Measurements from ENCODE around the gene SMIM32. TPM values are rescaled to one million over a fixed set of nuclear protein-coding genes. Genes with fewer than 3 reads are reported as not detected.

The SMIM32 gene
- not detected for total RNA-seq

- DNase-seq (ENCODE audit: low spot score), result no peak
- ATAC-seq, result no peak
- intact Hi-C loops (cut with DNase I), result no loop called here
These were observed at the start of gene SMIM32 for GRCh38 chr5:136192526-136193321. TSS of gene SMIM32 (minus strand) at chr5:136193162. CDS start at chr5:136192524, 638 bp downstream.

GRCh38 chr5:136242611-136243010 is 49.6 kb upstream of the SMIM32 start:
- ATAC-seq, result no peak
- intact Hi-C loops (cut with DNase I), result no loop called here
- DNase-seq (ENCODE audit: low spot score), result no peak

- DNase-seq (ENCODE audit: low spot score) (no peak), ATAC-seq (no peak)
- intact Hi-C loops (cut with DNase I), result no loop called here
These were observed 49.2 kb upstream of the SMIM32 start for GRCh38 chr5:136242136-136242535.

DNA sequence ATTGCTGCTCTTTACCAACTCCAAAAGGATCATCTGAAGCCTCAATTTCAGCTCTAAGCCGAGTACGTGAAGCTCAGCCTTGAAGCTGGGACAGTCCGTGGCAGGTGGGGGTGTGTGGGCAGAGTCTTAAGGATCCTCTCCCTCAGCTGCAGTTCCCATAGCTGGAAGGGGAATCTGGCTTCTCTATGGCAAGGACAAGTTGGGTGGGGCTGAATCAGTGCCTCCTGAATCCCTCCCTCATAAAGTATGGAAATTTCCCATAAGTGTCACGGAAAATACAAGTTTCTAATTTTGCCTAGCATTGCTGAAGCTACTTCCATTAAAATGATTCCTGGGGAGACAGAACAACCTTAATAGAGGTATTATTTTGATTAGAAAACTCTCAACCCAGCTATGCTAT is 47.9 kb upstream of the SMIM32 start:
- intact Hi-C loops (cut with DNase I), result no loop called here
- no peak for ATAC-seq
- DNase-seq (ENCODE audit: low spot score), result no peak

DNA sequence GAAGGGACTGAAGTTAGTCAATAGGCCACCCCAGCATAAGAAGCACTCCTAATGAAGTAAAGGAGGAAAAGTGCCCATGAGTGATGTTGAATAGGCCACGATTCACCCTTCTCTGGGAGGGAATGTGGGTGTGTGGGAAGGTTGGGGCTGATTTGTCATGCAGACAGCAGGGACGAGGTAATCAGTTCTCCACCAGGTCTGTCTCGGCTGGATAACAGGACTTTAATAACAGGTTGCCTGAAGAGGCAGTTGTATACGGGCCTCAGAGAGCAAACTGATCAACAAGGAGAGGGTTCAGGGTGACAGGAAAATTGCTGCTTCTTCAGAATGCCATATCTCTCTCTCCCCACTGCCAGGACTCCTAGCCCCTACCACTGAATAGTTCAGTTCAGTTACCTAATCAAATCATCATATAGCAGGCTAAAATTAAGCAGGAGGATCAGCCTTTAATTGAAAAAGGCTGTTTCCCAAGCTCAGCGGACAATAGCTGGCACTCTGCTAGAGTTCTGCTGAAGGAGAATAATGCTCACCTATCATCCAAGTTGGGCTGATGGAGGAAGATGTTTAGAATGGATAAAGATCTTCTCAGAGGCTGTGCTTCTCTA is 43.6 kb upstream of the SMIM32 start:
- ATAC-seq (no peak), DNase-seq (ENCODE audit: low spot score) (no peak)
- intact Hi-C loops (cut with DNase I), result no loop called here

DNA sequence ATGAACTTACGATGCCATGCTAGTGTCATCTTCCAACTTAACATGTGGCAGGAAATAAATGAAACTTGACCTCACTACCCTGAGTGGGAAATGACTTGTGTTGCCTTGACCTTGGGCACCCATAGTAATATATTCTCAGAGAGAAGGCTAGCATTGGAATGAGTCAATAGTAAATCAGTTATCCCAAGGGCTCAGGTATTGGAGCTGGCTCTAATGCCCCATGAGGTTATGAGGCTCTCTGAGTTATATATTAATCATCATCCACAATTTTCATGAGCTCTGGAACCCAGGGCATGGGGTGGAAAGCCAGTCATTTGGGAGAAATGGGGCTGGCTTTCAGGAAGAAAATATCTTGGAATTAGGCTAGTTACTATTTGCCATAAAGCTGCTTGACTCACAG is 42.4 kb upstream of the SMIM32 start:
- ATAC-seq (no peak), DNase-seq (ENCODE audit: low spot score) (no peak)
- intact Hi-C loops (cut with DNase I), result no loop called here

- DNase-seq (ENCODE audit: low spot score) (no peak), ATAC-seq (no peak)
- intact Hi-C loops (cut with DNase I), result no loop called here
These were observed 39.4 kb upstream of the SMIM32 start for GRCh38 chr5:136232316-136232715.

DNA sequence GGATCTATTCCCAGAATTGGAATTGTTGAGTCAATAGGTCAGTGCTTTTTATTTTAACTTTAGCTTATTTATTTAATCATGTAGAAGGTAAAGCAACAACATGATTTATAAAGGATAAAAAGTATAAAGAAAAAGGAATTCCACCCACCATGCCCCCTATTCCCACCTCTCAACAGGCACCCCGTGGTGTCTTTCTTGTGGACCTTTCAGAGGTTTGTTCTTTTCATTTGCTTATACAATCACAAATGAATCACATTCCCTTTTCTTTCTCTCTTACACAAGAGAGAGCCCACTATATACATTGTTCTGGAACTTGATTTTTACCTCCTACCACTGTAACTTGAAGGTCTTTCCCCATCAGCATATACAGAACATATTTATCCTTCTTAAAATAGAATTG is 37.2 kb upstream of the SMIM32 start:
- intact Hi-C loops (cut with DNase I), result no loop called here
- DNase-seq (ENCODE audit: low spot score) (no peak), ATAC-seq (no peak)

- no peak for DNase-seq (ENCODE audit: low spot score)
- ATAC-seq, result no peak
- intact Hi-C loops (cut with DNase I), result no loop called here
These were observed 35.3 kb upstream of the SMIM32 start for GRCh38 chr5:136228136-136228757.

- ATAC-seq (no peak), DNase-seq (ENCODE audit: low spot score) (no peak)
- intact Hi-C loops (cut with DNase I), result no loop called here
These were observed 33.4 kb upstream of the SMIM32 start for GRCh38 chr5:136226401-136226800.

GRCh38 chr5:136225796-136226195 is 32.8 kb upstream of the SMIM32 start:
- ATAC-seq (no peak), DNase-seq (ENCODE audit: low spot score) (no peak)
- intact Hi-C loops (cut with DNase I), result no loop called here

DNA sequence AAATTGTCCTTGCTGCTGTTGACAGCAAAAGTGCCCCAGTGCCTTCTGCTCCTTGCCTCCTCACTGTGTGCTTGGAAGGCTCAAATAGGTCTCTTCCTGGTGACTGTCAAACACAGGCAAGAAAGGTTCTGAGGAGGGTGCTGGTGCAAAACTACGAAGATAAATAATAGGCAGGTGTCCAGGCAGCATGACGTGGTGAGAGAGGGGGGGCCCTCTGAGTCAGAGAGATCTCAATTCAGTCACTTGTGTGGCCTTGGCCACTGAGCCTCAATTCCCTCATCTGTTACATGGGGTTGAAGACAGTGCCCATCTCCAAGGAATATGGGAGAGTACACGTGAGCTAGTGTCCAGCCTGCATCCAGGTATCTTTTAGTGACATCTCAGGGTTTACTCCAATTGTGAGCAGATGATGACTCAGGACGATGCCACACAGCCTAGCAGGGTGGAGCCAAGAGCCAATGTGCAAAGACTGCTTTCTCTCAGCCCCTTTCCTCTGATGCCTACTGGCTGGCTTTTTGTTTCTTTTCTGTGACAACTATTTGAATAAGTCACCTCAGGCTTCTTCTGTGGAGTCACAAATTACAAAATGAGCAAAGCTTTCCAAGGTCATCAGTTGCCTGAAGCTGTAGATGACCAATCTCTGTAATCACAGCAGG is 29.7 kb upstream of the SMIM32 start:
- intact Hi-C loops (cut with DNase I), result no loop called here
- DNase-seq (ENCODE audit: low spot score) (no peak), ATAC-seq (no peak)

DNA sequence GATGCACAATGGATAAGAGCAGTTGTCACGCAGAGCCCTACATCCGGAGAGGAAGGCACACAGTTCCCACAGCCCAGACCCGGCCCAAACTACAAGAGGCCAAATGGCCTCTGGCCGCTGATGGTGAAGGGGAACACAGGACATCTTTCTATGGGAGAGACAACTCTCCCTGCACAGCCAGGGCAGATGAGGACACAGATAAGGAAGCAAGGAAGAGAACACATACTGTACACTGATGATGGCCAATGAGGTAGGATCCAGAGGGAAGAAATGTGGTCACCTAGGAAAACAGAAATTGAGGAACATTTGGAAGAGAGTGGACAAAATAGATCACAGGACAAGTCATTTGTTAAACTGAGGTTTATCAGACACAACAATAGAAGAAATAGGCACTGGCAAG is 28.4 kb upstream of the SMIM32 start:
- intact Hi-C loops (cut with DNase I), result no loop called here
- no peak for DNase-seq (ENCODE audit: low spot score)
- no peak for ATAC-seq

DNA sequence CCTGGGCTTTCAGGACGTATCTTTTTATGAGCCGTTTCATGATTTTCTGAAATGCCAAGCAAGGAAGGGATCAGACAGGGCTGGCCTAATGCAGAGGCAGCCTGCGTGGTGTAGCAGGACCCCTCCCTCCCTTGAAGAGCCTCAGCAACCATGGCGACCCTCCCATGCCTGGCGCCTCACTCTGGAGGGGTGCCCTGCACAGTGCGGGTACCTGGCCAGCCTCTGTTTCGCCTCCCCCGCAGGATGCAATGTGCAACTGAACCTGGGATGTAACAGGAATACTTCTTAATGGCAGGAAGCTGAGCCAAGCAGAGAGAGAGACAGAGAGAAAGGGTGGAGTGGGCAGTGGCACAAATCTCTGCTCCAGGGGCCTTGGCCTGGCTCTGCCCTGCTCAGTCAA is 23.3 kb upstream of the SMIM32 start:
- DNase-seq (ENCODE audit: low spot score) (no peak), ATAC-seq (no peak)
- intact Hi-C loops (cut with DNase I), result no loop called here

DNA sequence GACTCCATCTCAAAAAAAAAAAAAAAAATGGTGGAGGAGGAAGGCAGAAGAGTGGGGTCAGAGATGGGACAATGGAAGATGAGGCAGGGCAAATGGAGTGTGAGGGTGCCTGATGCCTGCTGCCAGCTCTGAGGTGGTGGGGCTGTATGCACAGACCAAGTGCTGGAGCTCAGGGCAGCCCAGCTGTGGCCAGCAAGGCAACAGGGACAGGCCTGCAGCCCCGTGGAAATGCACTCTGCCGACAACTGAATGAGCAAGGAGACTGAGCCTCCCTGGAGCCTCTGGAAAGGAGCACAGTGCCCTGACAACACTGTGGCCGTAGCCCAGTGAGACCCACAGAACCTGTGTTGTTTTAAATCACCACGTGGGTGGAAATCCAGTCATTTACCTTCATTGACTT is 22.9 kb upstream of the SMIM32 start:
- no peak for ATAC-seq
- no peak for DNase-seq (ENCODE audit: low spot score)
- intact Hi-C loops (cut with DNase I), result no loop called here

DNA sequence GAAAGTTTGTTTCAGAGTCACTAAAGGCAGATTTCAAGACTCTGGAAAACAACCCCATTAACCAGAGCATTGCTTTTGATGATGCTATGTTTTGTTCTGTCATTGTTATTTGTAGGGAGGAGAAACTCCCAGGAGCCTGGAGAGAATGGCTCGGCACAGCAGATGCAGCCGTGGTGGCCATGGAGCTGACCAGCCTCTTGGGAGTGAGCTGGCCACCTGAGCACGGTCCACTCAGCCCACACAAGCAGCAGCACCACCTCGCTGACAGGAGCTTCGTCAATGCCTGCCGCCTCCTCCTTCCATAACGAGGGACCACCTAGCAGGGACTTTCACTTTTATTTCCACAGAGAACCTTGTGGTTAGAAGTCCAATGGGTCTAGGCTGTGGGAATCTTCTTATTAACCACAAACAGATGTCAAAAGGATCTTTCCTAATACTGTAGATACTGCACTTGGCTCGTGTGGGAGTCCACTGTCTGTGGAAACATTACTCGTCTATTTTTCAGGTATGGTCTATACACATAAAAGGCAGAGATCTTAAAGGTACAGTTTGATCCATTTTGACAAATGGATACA is 21.0 kb upstream of the SMIM32 start:
- ATAC-seq, result peak; percentile 63

GRCh38 chr5:136212252-136212721 is 19.3 kb upstream of the SMIM32 start:
- ATAC-seq (peak; percentile 41), DNase-seq (ENCODE audit: low spot score) (peak; percentile 79)
- intact Hi-C loops (cut with DNase I), result no loop called here

More for the DNA sequence above, 21.0 kb upstream of the SMIM32 start:
- no peak for DNase-seq (ENCODE audit: low spot score)
- intact Hi-C loops (cut with DNase I), result no loop called here

- intact Hi-C loops (cut with DNase I), result no loop called here
- no peak for DNase-seq (ENCODE audit: low spot score)
- ATAC-seq, result no peak
These were observed 18.5 kb upstream of the SMIM32 start for GRCh38 chr5:136211282-136212040.

DNA sequence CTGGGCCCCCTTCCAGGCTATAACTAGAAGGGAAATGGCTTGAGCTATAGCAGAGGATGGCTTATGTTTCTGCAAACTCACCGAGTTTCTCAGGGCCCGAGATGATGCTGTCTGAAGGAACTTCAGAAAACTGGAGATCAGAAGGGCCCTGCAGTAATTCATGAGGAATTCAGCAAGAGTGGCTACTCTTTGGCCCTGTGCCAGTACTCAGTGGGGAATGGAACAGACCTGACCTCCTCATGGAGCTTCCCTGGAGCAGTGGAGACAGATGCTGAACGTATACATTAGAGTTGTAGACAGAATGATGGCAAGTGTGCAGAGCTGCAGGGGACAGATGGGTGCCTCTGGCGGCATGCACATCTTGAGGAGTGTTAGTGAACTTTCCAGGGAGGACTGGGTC is 17.3 kb upstream of the SMIM32 start:
- no peak for DNase-seq (ENCODE audit: low spot score)
- no peak for ATAC-seq
- intact Hi-C loops (cut with DNase I), result no loop called here

Data from sciatic nerve (tissue), 2 donors.